Lower lobe of right lung (tissue), 2 donors: ENCODE results near the gene COL23A1. TPM values are rescaled to one million over a fixed set of nuclear protein-coding genes. Genes with fewer than 3 reads are reported as not detected.

Experiments
- ATAC-seq, 2 donors: fragments of 200-7000 bp; cut with Tn5 transposase; one replicate each; pipeline ENCODE4 v1.9.1; 2020 to 2022; ENCODE audit warnings: mild to moderate bottlenecking in 2 of 2, moderate library complexity in 2 of 2
- DNase-seq: peaks from one replicate; pipeline ENCODE4 v3.0.0-alpha.2; 2020
- H3K27ac ChIP-seq: fragments of 200-600 bp; one replicate; pipeline ENCODE4 v1.8.0; 2022
- H3K27me3 ChIP-seq: fragments of 200-600 bp; one replicate; pipeline ENCODE4 v1.8.0; 2022; ENCODE audit warnings: low read depth
- H3K36me3 ChIP-seq: fragments of 200-600 bp; one replicate; pipeline ENCODE4 v1.8.0; 2022; ENCODE audit warnings: mild to moderate bottlenecking
- H3K4me1 ChIP-seq: fragments of 200-600 bp; one replicate; pipeline ENCODE4 v1.8.0; 2022
- H3K4me3 ChIP-seq: fragments of 200-600 bp; one replicate; pipeline ENCODE4 v1.8.0; 2022; ENCODE audit warnings: mild to moderate bottlenecking
- H3K9me3 ChIP-seq: fragments of 200-600 bp; one replicate; pipeline ENCODE4 v1.8.0; 2022
- CTCF ChIP-seq: fragments of 200-600 bp; IDR thresholded peaks from one replicate; pipeline ENCODE4 v1.8.0; 2022; ENCODE audit warnings: antibody characterized with exemption, mild to moderate bottlenecking
- intact Hi-C: fragments of 100-400 bp; cut with DNase I; formaldehyde crosslinking; loops from one replicate; pipeline ENCODE4 v1.11.0; 2022
- total RNA-seq: library from RNA; stranded (reverse); fragmentation: NEBNext Ultra II Directional; extraction: Animal tissue kit (Norgen Biotek cat#: 25700); gene quantifications from one replicate; pipeline ENCODE4 v1.2.1, GENCODE V29; 2021
- donor health status: DM: no; HTN: yes; CAD: no; lungs with severe emphysema.

The COL23A1 gene
- total RNA-seq, 1 donor from 2014 or later = 1.2 TPM

GRCh38 chr5:178436326-178436940, 153.8 kb downstream of the COL23A1 start:
- Histone ChIP-seq H3K4me1 (peaks cover 4% of the 10 kb centered on the region), H3K36me3 (no peaks in the 10 kb centered on the region), H3K27me3 (no peaks in the 10 kb centered on the region), H3K4me3 (no peak overlapping the region), H3K9me3 (no peaks in the 10 kb centered on the region), H3K27ac (no peak overlapping the region)
- DNase-seq (no peak), ATAC-seq (no peak)
- no peak for TF ChIP-seq CTCF
- intact Hi-C loops = no loop called here

- H3K27me3 ChIP-seq = no peaks in the 10 kb centered on the region
- DNase-seq (no peak), ATAC-seq (no peak)
- H3K36me3 ChIP-seq = no peaks in the 10 kb centered on the region
- H3K4me3 ChIP-seq = no peak overlapping the region
- intact Hi-C loops = no loop called here
- no peak overlapping the region for H3K27ac ChIP-seq
- H3K4me1 ChIP-seq = peaks cover 4% of the 10 kb centered on the region
- H3K9me3 ChIP-seq = no peaks in the 10 kb centered on the region
- TF ChIP-seq CTCF = no peak
Measured at GRCh38 chr5:178435321-178436238, 154.6 kb downstream of the COL23A1 start.

GRCh38 chr5:178434851-178435250, 155.3 kb downstream of the COL23A1 start:
- no peak for ATAC-seq
- H3K9me3 ChIP-seq = no peaks in the 10 kb centered on the region
- intact Hi-C loops = no loop called here
- DNase-seq = peak; percentile 47
- H3K4me1 ChIP-seq = peaks cover 4% of the 10 kb centered on the region
- H3K4me3 ChIP-seq = no peak overlapping the region
- no peak overlapping the region for H3K27ac ChIP-seq
- H3K36me3 ChIP-seq = no peaks in the 10 kb centered on the region
- no peak for TF ChIP-seq CTCF
- no peaks in the 10 kb centered on the region for H3K27me3 ChIP-seq

DNA sequence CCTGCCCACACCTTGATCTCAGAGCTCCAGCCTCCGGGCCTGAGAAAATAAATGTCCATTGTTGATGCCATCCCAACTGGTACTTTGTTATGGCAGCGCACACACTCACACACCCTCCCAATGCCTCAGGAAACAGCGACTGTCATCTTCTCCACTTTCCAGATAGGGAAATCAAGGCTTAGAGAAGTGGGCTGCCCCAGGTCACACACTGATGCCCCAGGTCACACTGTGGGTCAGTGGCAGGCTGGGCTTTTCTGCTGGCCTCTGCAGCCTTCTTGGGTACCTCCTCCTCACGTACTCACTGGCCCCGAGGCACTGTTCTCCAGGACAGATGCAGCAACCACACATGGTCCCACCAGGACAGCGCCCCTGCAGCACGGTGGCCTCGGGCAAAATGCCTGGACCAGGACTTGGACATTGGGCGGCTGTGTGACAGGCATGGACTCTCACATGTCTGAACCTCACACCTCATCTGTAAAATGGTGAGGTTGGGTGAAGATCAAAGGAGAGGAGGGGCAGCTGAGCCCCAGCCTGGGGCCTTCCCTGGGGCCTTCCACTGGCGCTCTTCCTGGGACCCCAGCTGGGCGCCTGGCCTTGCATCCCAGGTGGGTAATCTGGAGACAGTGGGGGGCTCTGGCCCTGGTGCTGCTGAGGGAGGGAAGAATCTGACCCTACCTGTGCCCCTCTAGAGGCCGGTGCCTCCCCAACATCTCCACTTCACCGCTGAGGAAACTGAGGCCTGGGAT, 156.0 kb downstream of the COL23A1 start:
- H3K4me1 ChIP-seq = peaks cover 4% of the 10 kb centered on the region
- no peak overlapping the region for H3K4me3 ChIP-seq
- no peaks in the 10 kb centered on the region for H3K27me3 ChIP-seq
- no peaks in the 10 kb centered on the region for H3K9me3 ChIP-seq
- ATAC-seq = no peak
- TF ChIP-seq CTCF = no peak
- no peak for DNase-seq
- no peak overlapping the region for H3K27ac ChIP-seq
- H3K36me3 ChIP-seq = no peaks in the 10 kb centered on the region
- intact Hi-C loops = no loop called here

GRCh38 chr5:178433273-178433775, 156.9 kb downstream of the COL23A1 start:
- no peak overlapping the region for H3K4me3 ChIP-seq
- no peaks in the 10 kb centered on the region for H3K36me3 ChIP-seq
- H3K27me3 ChIP-seq = no peaks in the 10 kb centered on the region
- H3K9me3 ChIP-seq = no peaks in the 10 kb centered on the region
- no peak overlapping the region for H3K27ac ChIP-seq
- peaks cover 10% of the 10 kb centered on the region for H3K4me1 ChIP-seq
- ATAC-seq (no peak), DNase-seq (no peak)
- TF ChIP-seq CTCF = no peak
- intact Hi-C loops = no loop called here
